GM12878 (cell line): Measurements from ENCODE around the gene TNFSF9. TPM values are rescaled to one million over a fixed set of nuclear protein-coding genes. Genes with fewer than 3 reads are reported as not detected.

Experiments
- ATAC-seq: fragments of 200-7000 bp; cut with Tn5 transposase; 3 replicates; pipeline ENCODE4 v1.9.1; 2020; ENCODE audit warnings: mild to moderate bottlenecking, moderate library complexity
- BruUV-seq: library from RNA; stranded (reverse); fragments of 400-500 nt; replicated peaks from 2 replicates; lab custom pipeline; 2021; lab: Mats Ljungman, UMichigan
- CTCF ChIA-PET: fragments of 300-600 bp; sonication (Branson Sonifier 250); formaldehyde crosslinking; extraction: SDS; loops from one replicate; lab custom pipeline; 2021; ENCODE audit warnings: inconsistent platforms; lab: Yijun Ruan, JAX
- POLR2A ChIA-PET: fragments of 350-600 bp; formaldehyde crosslinking; extraction: SDS; loops from one replicate; lab custom pipeline; 2021; ENCODE audit warnings: inconsistent platforms; lab: Charles Lee
- RAD21 ChIA-PET: fragments of 300-600 bp; sonication (Branson Sonifier 250); formaldehyde crosslinking; loops from one replicate; lab custom pipeline; 2023; ENCODE audit warnings: antibody characterized with exemption; ENCODE audit not compliant: unreplicated experiment; lab: Charles Lee
- SMC1A ChIA-PET: fragments of 300-600 bp; sonication (Branson Sonifier 250); formaldehyde crosslinking; loops from one replicate; lab custom pipeline; 2023; ENCODE audit not compliant: unreplicated experiment, uncharacterized antibody; lab: Charles Lee
- DNase-seq: peaks from one replicate; pipeline ENCODE4 v3.0.0-alpha.2; 2011; ENCODE audit warnings: low read depth, low spot score
- FAIRE-seq: peaks from 3 replicates; lab custom pipeline; 2011; peaks lifted over from hg19 to GRCh38; lab: Jason Lieb, UNC
- H2AFZ ChIP-seq: 2 replicates; pipeline ENCODE4 v1.6.0; 2011; ENCODE audit warnings: low read depth, low read length, control low read depth; ENCODE audit not compliant: control insufficient read depth
- H3K27ac ChIP-seq: 2 replicates; pipeline ENCODE4 v1.5.1; 2011; ENCODE audit warnings: control low read depth; ENCODE audit not compliant: control insufficient read depth, insufficient read depth
- H3K27me3 ChIP-seq, 2 experiments: replicated peaks in 1 of 2; 2 replicates each; pipeline versions ENCODE4 v1.6.0 to v1.6.1; 2011; ENCODE audit warnings: low read length in 1 of 2; ENCODE audit not compliant: control insufficient read depth in 2 of 2, insufficient read depth in 2 of 2
- H3K36me3 ChIP-seq, 2 experiments: 2 replicates each; pipeline ENCODE4 v1.5.1; 2011; ENCODE audit warnings: low read length in 1 of 2; ENCODE audit not compliant: control insufficient read depth in 2 of 2, insufficient read depth in 2 of 2
- H3K4me1 ChIP-seq: 2 replicates; pipeline ENCODE4 v1.6.1; 2011; ENCODE audit warnings: mild to moderate bottlenecking, low read length, moderate library complexity, mixed read lengths; ENCODE audit not compliant: control insufficient read depth, insufficient read depth
- H3K4me2 ChIP-seq: 2 replicates; pipeline ENCODE4 v1.6.0; 2011; ENCODE audit warnings: control low read depth; ENCODE audit not compliant: control insufficient read depth, insufficient read depth
- H3K4me3 ChIP-seq: fragments of 200-600 bp; sonication (generic); 2 replicates; pipeline ENCODE4 v1.5.1; 2016
- H3K79me2 ChIP-seq: 2 replicates; pipeline ENCODE4 v1.6.0; 2011; ENCODE audit warnings: low read length; ENCODE audit not compliant: control insufficient read depth, insufficient read depth
- H3K9ac ChIP-seq: 2 replicates; pipeline ENCODE4 v1.8.0; 2011; ENCODE audit warnings: low read length, control low read depth, mixed read lengths; ENCODE audit not compliant: control insufficient read depth, insufficient read depth
- H3K9me3 ChIP-seq: replicated peaks from 3 replicates; pipeline ENCODE4 v1.5.1; 2011; ENCODE audit warnings: mild to moderate bottlenecking, low read length; ENCODE audit not compliant: control insufficient read depth, insufficient read depth
- H4K20me1 ChIP-seq: 2 replicates; pipeline ENCODE4 v1.6.0; 2011; ENCODE audit not compliant: control insufficient read depth, insufficient read depth
- EP300 ChIP-seq, 2 experiments: fragments of 150-350 bp in 1 of 2; IDR thresholded peaks; 2 replicates each; pipeline ENCODE4 v1.6.1; 2011 to 2012; ENCODE audit warnings: low read depth in 2 of 2, low read length in 2 of 2, borderline replicate concordance in 1 of 2, improper control_type of control experiment in 1 of 2, inconsistent platforms in 1 of 2; ENCODE audit not compliant: control insufficient read depth in 1 of 2
- POLR2A ChIP-seq: IDR thresholded peaks from 2 replicates; pipeline ENCODE4 v1.6.1; 2011; ENCODE audit warnings: low read depth, mild to moderate bottlenecking, low read length
- POLR2AphosphoS5 ChIP-seq: IDR thresholded peaks from 2 replicates; pipeline ENCODE4 v1.6.1; 2011; ENCODE audit warnings: mild to moderate bottlenecking, low read length, inconsistent platforms
- POU2F2 ChIP-seq: IDR thresholded peaks from 3 replicates; pipeline ENCODE4 v1.6.1; 2011; ENCODE audit warnings: low read depth, mild to moderate bottlenecking, low read length, borderline replicate concordance
- RB1 ChIP-seq: fragments of 450-650 bp; formaldehyde crosslinking; IDR thresholded peaks from 2 replicates; pipeline ENCODE4 v1.6.1; 2017; ENCODE audit warnings: mild to moderate bottlenecking, borderline replicate concordance
- ZNF217 ChIP-seq: fragments of 450-650 bp; IDR thresholded peaks from 2 replicates; pipeline ENCODE4 v1.6.1; 2017; ENCODE audit warnings: antibody characterized with exemption, mild to moderate bottlenecking
- WGBS: methylation state at CpG from one replicate; pipeline ENCODE4 v1.1.6; 2016; ENCODE audit warnings: low lambda C conversion rate; ENCODE audit not compliant: insufficient replicate concordance, insufficient coverage; ENCODE audit errors: missing lambda C conversion rate; 5-methylcytosine and 5-hydroxymethylcytosine counted together
- in situ Hi-C: fragments of 300-500 bp; cut with MboI; formaldehyde crosslinking; loops from 9 replicates; pipeline ENCODE4 v1.14.3; 2018; ENCODE audit warnings: mixed read lengths
- intact Hi-C: fragments of 100-400 bp; cut with micrococcal nuclease; formaldehyde crosslinking; loops from one replicate; pipeline ENCODE4 v1.14.2; 2022; ENCODE audit not compliant: unreplicated experiment
- polyA plus RNA-seq, 11 experiments: library from polyadenylated mRNA; depleted of rRNA in 4 of 11; unstranded in 6 of 11; stranded (reverse) in 5 of 11; fragments of >200 nt; fragmentation: Nextera tagmentation in 4 of 11; fragmentation: Illumina TruSeq in 1 of 11; extraction: Ambion mirVana in 4 of 11; extraction: Trizol in 1 of 11; gene quantifications; 1 replicate in 1 of 11; 2 replicates in 10 of 11; pipeline versions ENCODE4 v1.2.1 to v1.2.3, GENCODE V29; 2011 to 2016; ENCODE audit warnings: inconsistent platforms in 2 of 11, missing spikeins in 2 of 11, low read depth in 1 of 11
- total RNA-seq, 4 experiments: library from RNA; depleted of rRNA in 3 of 4; stranded (reverse); fragments of >200 nt in 3 of 4; fragmentation: Illumina TruSeq in 1 of 4; extraction: Trizol in 1 of 4; gene quantifications; 2 replicates each; pipeline versions ENCODE4 v1.2.1 to v1.2.3, GENCODE V29; 2013 to 2021

Gene TNFSF9
- total and polyA plus RNA-seq, 10 of the 15 experiments (the other 5 are each of a cell fraction or from before 2014, with no cell fraction given) = 6.2 to 75.3 (median 22.1) TPM

DNA sequence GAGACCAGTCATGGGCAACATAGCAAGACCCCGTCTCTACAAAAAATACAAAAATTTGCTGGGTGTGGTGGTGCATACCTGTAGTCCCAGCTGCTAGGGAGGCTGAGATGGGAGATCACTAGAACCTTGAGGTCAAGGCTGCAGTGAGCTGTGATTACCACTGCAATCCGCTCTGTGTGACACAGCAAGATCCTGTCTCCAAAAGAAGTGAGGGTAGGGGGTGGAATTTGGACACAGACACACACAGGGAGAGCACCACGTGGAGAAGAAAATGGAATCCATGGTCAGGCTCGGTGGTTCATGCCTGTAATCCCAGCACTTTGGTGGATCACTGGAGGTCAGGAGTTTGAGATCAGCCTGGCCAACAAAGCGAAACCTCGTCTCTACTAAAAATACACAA is 8.7 kb downstream of the TNFSF9 start:
- no peak for ATAC-seq
- Histone ChIP-seq H3K27me3 (no peaks in the 10 kb centered on the region), H3K79me2 (peaks cover 18% of the 10 kb centered on the region), H3K4me1 (peaks cover 47% of the 10 kb centered on the region), H3K9ac (no peak overlapping the region), H3K4me3 (no peak overlapping the region)
- intact Hi-C loops (loop anchor here (2.0 kb wide), 1 partner anchor 51 kb away; the partner anchor contains the start of gene CD70), in situ Hi-C loops (no loop called here)
- RAD21 ChIA-PET = interaction anchor here (0.9 to 1.0 kb wide), 2 partner anchors 10 to 13 kb away, joined by 3 to 4 read pairs; no protein-coding TSS in a partner anchor
- DNase-seq = no peak
- TF ChIP-seq RB1 (no peak), POLR2AphosphoS5 (peak; percentile 69), ZNF217 (no peak), POLR2A (peak; percentile 50; the same call in 1 of the 2 replicates), POU2F2 (0 out of 3 replicates have a peak, but pooled peaks have one; percentile 10), EP300 (IDR thresholded peaks at IDR 0.05; ENCODE audit: borderline replicate concordance in 1 of 2, control insufficient read depth in 1 of 2, low read depth in 2 of 2, low read length in 2 of 2) (no peak)
- TF ChIP-seq, all 136 proteins: peak for 3
- SMC1A ChIA-PET = interaction anchor here (1.0 to 1.2 kb wide), 2 partner anchors 11 to 38 kb away, joined by 3 read pairs; no protein-coding TSS in a partner anchor
- Histone ChIP-seq H3K27ac (no peak overlapping the region), H3K9me3 (no peaks in the 10 kb centered on the region; the same call in 2 of the 3 replicates), H4K20me1 (no peaks in the 10 kb centered on the region; the same call in 1 of the 2 replicates), H2AFZ (no peak overlapping the region), H3K4me2 (no peak overlapping the region), H3K36me3 (peaks cover 0 to 5% of the 10 kb centered on the region in 2 experiments; a peak in 2 of 4 replicates)
- no TSS peak for BruUV-seq
- no peak for FAIRE-seq
- POLR2A ChIA-PET = interaction anchor here (0.6 to 3.6 kb wide), 9 partner anchors 11 to 413 kb away, joined by 3 to 15 read pairs (median 3); no protein-coding TSS in a partner anchor
- CTCF ChIA-PET = interaction anchor here (1.0 to 2.3 kb wide), 2 partner anchors 13 to 92 kb away, joined by 3 to 8 read pairs; no protein-coding TSS in a partner anchor
- WGBS = 96% methylated on average over 6 of the region's 6 CpGs
